Globus pallidus (tissue), 1 donor: ENCODE results near the gene BLTP2.
"Not testable (repeated sequence)": the region's sequence is repeated elsewhere in the genome, so short reads cannot be mapped to it uniquely, and the experiment has no call there.

Experiments used
- DNase-seq: peaks from one replicate; pipeline ENCODE4 v3.0.0-alpha.2; 2015; ENCODE audit warnings: low spot score

BLTP2 gene

GRCh38 chr17:28644787-28645575 lies at the start of gene BLTP2:
BLTP2 (minus strand) TSS chr17:28645158; CDS start chr17:28645056, 102 bp downstream.
- peak; percentile 95 for DNase-seq

GRCh38 chr17:28693869-28694268 lies 48.9 kb upstream of the BLTP2 start:
- DNase-seq: no peak

GRCh38 chr17:28689011-28689410 lies 44.1 kb upstream of the BLTP2 start:
- no peak for DNase-seq

GRCh38 chr17:28688481-28688880 lies 43.5 kb upstream of the BLTP2 start:
- no peak for DNase-seq

- DNase-seq: no peak
Measured at GRCh38 chr17:28686296-28686695, 41.3 kb upstream of the BLTP2 start.

- DNase-seq: no peak
Measured at GRCh38 chr17:28685366-28685765, 40.4 kb upstream of the BLTP2 start.

- peak; percentile 87 for DNase-seq
Measured at GRCh38 chr17:28684963-28685362, 40.0 kb upstream of the BLTP2 start.

- DNase-seq: no peak
Measured at GRCh38 chr17:28682655-28683054, 37.7 kb upstream of the BLTP2 start.

GRCh38 chr17:28675980-28676379 lies 31.0 kb upstream of the BLTP2 start:
- no peak for DNase-seq

GRCh38 chr17:28675490-28675889 lies 30.5 kb upstream of the BLTP2 start:
- no peak for DNase-seq

GRCh38 chr17:28669918-28670317 lies 25.0 kb upstream of the BLTP2 start:
- no peak for DNase-seq

- DNase-seq: no peak
Measured at GRCh38 chr17:28667870-28668269, 22.9 kb upstream of the BLTP2 start.

- DNase-seq: no peak
Measured at GRCh38 chr17:28665994-28666393, 21.0 kb upstream of the BLTP2 start.

GRCh38 chr17:28663723-28664122 lies 18.8 kb upstream of the BLTP2 start:
- DNase-seq: no peak

GRCh38 chr17:28662527-28662829 lies 17.5 kb upstream of the BLTP2 start:
- no peak for DNase-seq

GRCh38 chr17:28661635-28662526 lies 16.9 kb upstream of the BLTP2 start, which contains the start of the genes SDF2 and SUPT6H:
SDF2 (minus strand) TSS chr17:28661906; CDS start chr17:28661876, 30 bp downstream.
SUPT6H (plus strand) TSS chr17:28662205; CDS start chr17:28673402, 11,197 bp downstream.
- DNase-seq: peak; percentile 88

GRCh38 chr17:28659497-28659881 lies 14.5 kb upstream of the BLTP2 start:
- DNase-seq: not testable (repeated sequence)

- DNase-seq: not testable (repeated sequence)
Measured at GRCh38 chr17:28658766-28659496, 14.0 kb upstream of the BLTP2 start.

- DNase-seq: not testable (repeated sequence)
Measured at GRCh38 chr17:28658342-28658741, 13.4 kb upstream of the BLTP2 start.

- DNase-seq: no peak
Measured at GRCh38 chr17:28657756-28658155, 12.8 kb upstream of the BLTP2 start.

GRCh38 chr17:28655160-28655559 lies 10.2 kb upstream of the BLTP2 start:
- no peak for DNase-seq

- DNase-seq: no peak
Measured at GRCh38 chr17:28648698-28649097, 3.7 kb upstream of the BLTP2 start.
